HepG2 (cell line): ENCODE results near the gene DDX19B. TPM values are rescaled to one million over a fixed set of nuclear protein-coding genes. Genes with fewer than 3 reads are reported as not detected.

Experiments used
- HMGXB4 ChIP-seq, 2 experiments: sonication (generic) in 1 of 2; formaldehyde crosslinking in 1 of 2; IDR thresholded peaks; 2 replicates each; pipeline versions ENCODE4 v1.4.0 to v1.6.1; 2018 to 2020; ENCODE audit warnings: missing genetic modification reagents in 2 of 2, borderline replicate concordance in 1 of 2, low read depth in 1 of 2, mild to moderate bottlenecking in 1 of 2, missing biosample characterization in 1 of 2
- KDM4B ChIP-seq: sonication (generic); formaldehyde crosslinking; IDR thresholded peaks from 2 replicates; pipeline ENCODE4 v1.4.0; 2020; ENCODE audit warnings: missing genetic modification reagents
- NPAS2 ChIP-seq: sonication (generic); formaldehyde crosslinking; IDR thresholded peaks from 2 replicates; pipeline ENCODE4 v1.8.0; 2022; ENCODE audit warnings: mild to moderate bottlenecking, missing genetic modification reagents, borderline replicate concordance
- PATZ1 ChIP-seq: sonication (generic); formaldehyde crosslinking; IDR thresholded peaks from 2 replicates; pipeline ENCODE4 v1.4.0; 2020; ENCODE audit warnings: missing genetic modification reagents
- PAX8 ChIP-seq: sonication (generic); formaldehyde crosslinking; IDR thresholded peaks from 2 replicates; pipeline ENCODE4 v1.8.0; 2022; ENCODE audit warnings: mild to moderate bottlenecking, missing genetic modification reagents, borderline replicate concordance
- POGK ChIP-seq: sonication (generic); formaldehyde crosslinking; conservative IDR thresholded peaks from 2 replicates; pipeline ENCODE4 v1.8.0; 2022; ENCODE audit warnings: mild to moderate bottlenecking, moderate library complexity, missing genetic modification reagents
- RAD21 ChIP-seq: fragments of 450-650 bp; formaldehyde crosslinking; IDR thresholded peaks from 2 replicates; pipeline ENCODE4 v1.5.0; 2020; ENCODE audit warnings: mild to moderate bottlenecking
- RNF2 ChIP-seq: fragments of 450-650 bp; conservative IDR thresholded peaks from 2 replicates; pipeline ENCODE4 v1.6.1; 2016; ENCODE audit warnings: low read depth
- SIN3A ChIP-seq: IDR thresholded peaks from 2 replicates; pipeline ENCODE4 v1.6.1; 2011; ENCODE audit warnings: low read depth, mild to moderate bottlenecking, control low read depth, low read length, borderline replicate concordance
- SP1 ChIP-seq, 2 experiments: fragments of 450-650 bp in 1 of 2; sonication (generic) in 1 of 2; formaldehyde crosslinking in 1 of 2; IDR thresholded peaks; 2 replicates each; pipeline versions ENCODE4 v1.4.0 to v1.6.1; 2016 to 2020; ENCODE audit warnings: missing genetic modification reagents in 1 of 2
- TRIM24 ChIP-seq: sonication (generic); formaldehyde crosslinking; IDR thresholded peaks from 2 replicates; pipeline ENCODE4 v1.8.0; 2022; ENCODE audit warnings: mild to moderate bottlenecking, missing genetic modification reagents
- USF2 ChIP-seq, 2 experiments: sonication (generic) in 1 of 2; formaldehyde crosslinking in 1 of 2; IDR thresholded peaks; 2 replicates each; pipeline versions ENCODE4 v1.5.1 to v1.6.1; 2011 to 2020; ENCODE audit warnings: borderline replicate concordance in 1 of 2, low read depth in 1 of 2, low read length in 1 of 2, mild to moderate bottlenecking in 1 of 2, missing genetic modification reagents in 1 of 2, moderate library complexity in 1 of 2
- ZFP90 ChIP-seq: sonication (generic); formaldehyde crosslinking; IDR thresholded peaks from 2 replicates; pipeline ENCODE4 v1.8.0; 2022; ENCODE audit warnings: missing genetic modification reagents, mild to moderate bottlenecking, inconsistent platforms, borderline replicate concordance
- ZFX ChIP-seq: sonication (generic); formaldehyde crosslinking; IDR thresholded peaks from 2 replicates; pipeline ENCODE4 v1.4.0; 2020; ENCODE audit warnings: mild to moderate bottlenecking, low read depth, missing genetic modification reagents, moderate library complexity
- ZNF562 ChIP-seq: sonication (generic); formaldehyde crosslinking; IDR thresholded peaks from 2 replicates; pipeline ENCODE4 v1.8.0; 2022; ENCODE audit warnings: missing genetic modification reagents, borderline replicate concordance
- ZNF788 ChIP-seq: sonication (generic); formaldehyde crosslinking; IDR thresholded peaks from 2 replicates; pipeline ENCODE4 v1.5.0; 2020; ENCODE audit warnings: mild to moderate bottlenecking, missing genetic modification reagents, borderline replicate concordance
- ZSCAN20 ChIP-seq: sonication (generic); formaldehyde crosslinking; IDR thresholded peaks from 2 replicates; pipeline ENCODE4 v1.4.0; 2020; ENCODE audit warnings: missing genetic modification reagents, mild to moderate bottlenecking, borderline replicate concordance
- polyA plus RNA-seq, 8 experiments: library from polyadenylated mRNA; depleted of rRNA in 3 of 8; stranded (reverse) in 7 of 8; unstranded in 1 of 8; fragments of >200 nt; fragmentation: Illumina TruSeq in 4 of 8; extraction: Trizol in 4 of 8; gene quantifications; 2 replicates each; pipeline versions ENCODE4 v1.2.1 to v1.2.3, GENCODE V29; 2011 to 2016; ENCODE audit warnings: low read depth in 4 of 8, missing spikeins in 1 of 8, mixed read lengths in 1 of 8; ENCODE audit not compliant: insufficient read depth in 1 of 8
- total RNA-seq, 5 experiments: library from RNA; depleted of rRNA; stranded (reverse); fragments of >200 nt; fragmentation: Illumina TruSeq; extraction: Trizol; gene quantifications; 2 replicates each; pipeline ENCODE4 v1.2.3, GENCODE V29; 2016; ENCODE audit warnings: low read depth in 1 of 5

The DDX19B gene
- total and polyA plus RNA-seq, 2 of the 13 experiments (the other 11 are each of a cell fraction or from before 2014, with no cell fraction given), result 36.2 to 40.0 TPM

GRCh38 chr16:70381604-70382342, 82.8 kb downstream of the DDX19B start (continued):
- TF ChIP-seq ZSCAN20 (CRISPR knock-in tag) (0 out of 2 replicates have a peak, but pooled peaks have one; percentile 8), ZNF562 (CRISPR knock-in tag) (0 out of 2 replicates have a peak, but pooled peaks have one; percentile 6), POGK (no peak), HMGXB4 (CRISPR knock-in tag; IDR thresholded peaks at IDR 0.05; ENCODE audit: borderline replicate concordance in 1 of 2, low read depth in 1 of 2) (no peak; a peak in 1 of 4 replicates), KDM4B (CRISPR knock-in tag) (peak; percentile 53; the same call in 1 of the 2 replicates), SP1 (IDR thresholded peaks at IDR 0.05) (no peak), SP1 (CRISPR knock-in tag; IDR thresholded peaks at IDR 0.05) (0 out of 2 replicates have a peak, but pooled peaks have one; percentile 1), ZFX (CRISPR knock-in tag) (peak; percentile 83), SIN3A (0 out of 2 replicates have a peak, but pooled peaks have one; percentile 2), RNF2 (0 out of 2 replicates have a peak, but pooled peaks have one; percentile 18), USF2 (IDR thresholded peaks at IDR 0.05; ENCODE audit: low read depth, low read length) (no peak), USF2 (CRISPR knock-in tag; IDR thresholded peaks at IDR 0.05; ENCODE audit: borderline replicate concordance) (peak; percentile 48; the same call in 1 of the 2 replicates), ZNF788 (0 out of 2 replicates have a peak, but pooled peaks have one; percentile 62), NPAS2 (CRISPR knock-in tag) (no peak), ZFP90 (CRISPR knock-in tag) (no peak), TRIM24 (CRISPR knock-in tag) (no peak), PATZ1 (CRISPR knock-in tag) (0 out of 2 replicates have a peak, but pooled peaks have one; percentile 18), PAX8 (no peak), RAD21 (CRISPR knock-in tag) (peak; percentile 46; the same call in 1 of the 2 replicates)
